G401 (cell line): Measurements from ENCODE around the gene ADGRV1. TPM values are rescaled to one million over a fixed set of nuclear protein-coding genes. Genes with fewer than 3 reads are reported as not detected.
"Not testable (repeated sequence)": the region's sequence is repeated elsewhere in the genome, so short reads cannot be mapped to it uniquely, and the experiment has no call there.

Experiments used
- DNase-seq: peaks from one replicate; pipeline ENCODE4 v3.0.0-alpha.2; 2015; ENCODE audit warnings: low spot score
- in situ Hi-C: cut with HindIII; loops from 2 replicates; pipeline ENCODE4 v1.10.0; 2016; ENCODE audit warnings: low sequenced_read_pairs, mixed read lengths
- total RNA-seq: library from RNA; depleted of rRNA; stranded (reverse); fragments of >200 nt; shearing (Covaris generic); gene quantifications from 2 replicates; pipeline ENCODE4 v1.2.3, GENCODE V29; 2014

Gene ADGRV1
- total RNA-seq, 1 experiment from 2014 or later, result not detected

GRCh38 chr5:90982576-90982975 lies 424.0 kb downstream of the ADGRV1 start:
- in situ Hi-C loops, result no loop called here
- DNase-seq, result no peak

DNA sequence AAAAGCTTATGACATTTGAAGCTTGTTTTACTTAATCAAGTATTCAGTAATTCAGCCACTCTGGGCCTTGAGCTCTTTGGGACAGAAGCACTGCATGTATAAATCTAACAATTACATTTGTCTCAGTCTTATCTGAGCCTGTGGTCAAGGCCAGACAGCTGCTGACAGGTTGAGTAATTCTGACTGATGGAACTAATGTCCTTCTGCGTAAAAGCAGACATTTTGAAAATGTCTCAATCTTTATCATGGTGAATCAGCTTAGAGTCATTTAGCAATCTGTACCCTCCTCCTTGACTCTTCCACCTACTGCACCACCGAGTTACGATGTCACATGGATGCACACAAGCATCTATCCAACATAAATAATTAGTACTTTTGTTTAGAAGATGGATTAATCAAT lies 424.6 kb downstream of the ADGRV1 start:
- no peak for DNase-seq
- in situ Hi-C loops, result no loop called here

DNA sequence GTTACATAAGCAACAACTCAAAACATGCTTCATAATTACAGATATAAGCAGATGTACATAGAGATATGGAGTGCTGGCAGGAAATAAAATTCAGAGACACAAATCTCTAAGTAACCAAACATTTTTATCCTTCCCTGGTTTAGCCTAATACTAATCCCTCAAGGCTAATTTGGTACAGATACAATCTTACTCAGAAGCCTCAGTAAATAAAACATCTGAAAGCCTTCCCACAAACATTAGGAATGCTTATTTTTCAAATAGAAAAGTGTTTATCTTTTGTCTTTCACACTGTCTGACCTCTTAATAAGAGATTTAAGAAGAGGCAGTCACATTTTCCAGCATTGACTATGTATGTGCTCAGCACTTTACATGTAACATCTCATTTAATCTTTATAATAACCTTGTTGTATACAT lies 425.1 kb downstream of the ADGRV1 start:
- in situ Hi-C loops, result no loop called here
- no peak for DNase-seq

DNA sequence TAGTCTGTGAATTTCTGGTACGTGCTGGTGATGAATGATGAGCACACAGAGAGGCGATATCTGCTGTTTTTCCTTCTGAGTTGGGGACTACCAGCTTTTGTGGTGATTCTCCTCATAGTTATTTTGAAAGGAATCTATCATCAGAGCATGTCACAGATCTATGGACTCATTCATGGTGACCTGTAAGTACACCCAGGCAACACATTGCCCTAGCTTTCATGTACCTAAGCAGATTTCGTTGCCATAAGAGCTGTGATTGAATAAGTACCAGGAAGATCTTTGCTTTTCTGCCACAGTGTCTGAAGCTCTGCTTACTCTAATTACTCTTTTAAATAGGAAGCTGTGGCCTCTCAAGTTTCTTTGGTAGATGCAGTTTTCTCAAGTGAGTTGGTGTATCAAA lies 426.7 kb downstream of the ADGRV1 start:
- in situ Hi-C loops, result no loop called here
- DNase-seq, result no peak

- in situ Hi-C loops, result no loop called here
- DNase-seq, result no peak
Measured at GRCh38 chr5:90987726-90988125, 429.1 kb downstream of the ADGRV1 start.

GRCh38 chr5:90991201-90991600 lies 432.6 kb downstream of the ADGRV1 start:
- in situ Hi-C loops, result no loop called here
- no peak for DNase-seq

DNA sequence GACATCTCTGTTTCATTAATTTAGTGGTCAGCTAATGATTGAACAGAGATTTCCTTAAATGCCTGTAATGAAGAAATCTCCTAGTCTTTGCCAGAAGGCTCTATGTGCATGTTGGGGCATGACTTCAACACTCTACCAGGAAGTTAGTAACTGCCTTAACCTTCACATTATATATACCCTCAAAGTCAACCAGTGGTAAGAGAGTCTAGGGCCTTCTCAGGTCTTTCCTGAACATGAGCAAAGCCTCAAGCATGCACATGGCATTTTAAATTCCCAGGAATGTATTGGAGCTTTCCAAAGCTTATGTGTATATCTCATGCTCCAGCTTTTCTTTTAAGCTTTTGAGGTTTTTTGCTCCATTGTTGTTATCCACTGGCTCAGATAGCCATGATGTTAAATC lies 436.2 kb downstream of the ADGRV1 start:
- DNase-seq, result no peak
- in situ Hi-C loops, result no loop called here

GRCh38 chr5:90996089-90996488 lies 437.5 kb downstream of the ADGRV1 start:
- no peak for DNase-seq
- in situ Hi-C loops, result no loop called here

- DNase-seq, result no peak
- in situ Hi-C loops, result no loop called here
Measured at GRCh38 chr5:90997082-90997481, 438.5 kb downstream of the ADGRV1 start.

GRCh38 chr5:91000743-91001142 lies 442.1 kb downstream of the ADGRV1 start:
- in situ Hi-C loops, result no loop called here
- DNase-seq, result no peak

DNA sequence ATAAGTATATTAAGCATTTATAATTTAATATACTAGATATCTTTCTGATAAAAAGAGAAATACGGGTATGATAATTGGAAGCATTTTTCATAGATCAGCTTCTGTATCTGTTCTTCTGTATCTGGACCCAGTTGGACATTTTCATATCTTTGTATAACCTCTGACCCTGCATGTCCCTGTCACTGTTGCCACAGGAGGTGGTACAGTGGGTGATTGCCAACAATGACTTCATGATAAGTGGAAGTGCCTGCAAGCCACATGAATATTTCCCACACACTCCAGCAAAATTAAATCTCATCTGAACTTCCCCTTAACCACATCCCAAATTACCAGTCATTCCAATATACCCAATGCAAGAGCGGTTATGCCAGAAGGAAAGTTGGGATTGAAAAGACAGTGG lies 448.1 kb downstream of the ADGRV1 start:
- no peak for DNase-seq
- in situ Hi-C loops, result no loop called here

GRCh38 chr5:91007251-91007650 lies 448.7 kb downstream of the ADGRV1 start:
- DNase-seq, result no peak
- in situ Hi-C loops, result no loop called here

- no peak for DNase-seq
- in situ Hi-C loops, result no loop called here
Measured at GRCh38 chr5:91007780-91008402, 449.3 kb downstream of the ADGRV1 start.

- DNase-seq, result no peak
- in situ Hi-C loops, result no loop called here
Measured at GRCh38 chr5:91010090-91010489, 451.5 kb downstream of the ADGRV1 start.

DNA sequence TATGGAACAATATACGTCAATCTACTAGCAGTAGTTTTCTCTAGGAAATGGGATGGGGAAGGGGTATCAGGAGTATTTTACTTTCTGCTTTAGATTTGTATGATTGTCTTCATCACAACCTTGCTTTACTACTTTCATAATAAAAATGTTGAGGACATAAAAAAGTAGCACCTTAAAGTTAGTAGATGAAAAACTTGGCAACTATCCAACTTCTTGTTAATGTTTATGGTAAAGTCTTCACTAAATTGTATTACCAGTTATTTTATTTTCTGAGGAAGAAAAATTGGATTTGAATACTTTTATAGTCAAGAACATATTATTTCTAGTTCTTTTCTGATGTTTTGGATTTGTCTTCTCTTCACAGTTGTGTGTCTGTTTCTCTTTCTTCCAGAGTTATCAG lies 452.4 kb downstream of the ADGRV1 start:
- in situ Hi-C loops, result no loop called here
- DNase-seq, result no peak

DNA sequence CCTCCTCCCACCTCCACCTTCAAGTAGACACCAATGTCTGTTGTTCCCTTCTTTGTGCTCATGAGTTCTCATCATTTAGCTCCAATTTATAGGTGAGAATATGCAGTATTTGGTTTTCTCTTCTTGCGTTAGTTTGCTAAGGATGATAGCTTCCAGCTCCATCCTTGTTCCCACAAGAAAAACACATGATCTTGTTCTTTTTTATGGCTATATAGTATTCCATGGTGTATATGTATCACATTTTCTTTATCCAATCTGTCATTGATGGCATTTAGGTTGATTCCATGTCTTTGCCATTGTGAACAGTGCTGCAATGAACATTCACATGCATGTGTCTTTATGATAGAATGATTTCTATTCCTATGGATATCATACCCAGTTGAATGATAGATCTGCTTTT lies 454.3 kb downstream of the ADGRV1 start:
- DNase-seq, in situ Hi-C loops: not testable (repeated sequence)

DNA sequence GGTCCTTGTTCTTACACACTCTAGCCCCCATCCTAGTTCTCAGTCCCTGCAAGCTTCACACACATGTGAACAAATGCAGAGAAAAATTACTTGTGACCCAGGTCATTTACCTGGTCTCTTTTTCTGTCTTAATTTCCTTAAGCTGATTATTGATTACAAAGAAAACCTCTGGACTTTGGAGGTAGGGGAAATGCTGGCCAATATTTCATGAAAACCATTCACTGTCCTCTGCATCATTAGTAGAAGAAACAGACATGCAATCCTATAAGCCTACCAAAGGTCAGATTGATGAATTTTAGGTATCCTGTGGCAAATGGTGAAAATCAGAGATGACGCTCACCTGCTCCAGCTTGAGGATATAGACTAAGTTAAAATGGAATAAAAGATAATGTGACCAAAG lies 457.7 kb downstream of the ADGRV1 start:
- no peak for DNase-seq
- in situ Hi-C loops, result no loop called here

GRCh38 chr5:91016954-91017700 lies 458.5 kb downstream of the ADGRV1 start:
- no peak for DNase-seq
- in situ Hi-C loops, result no loop called here

GRCh38 chr5:91018200-91018599 lies 459.6 kb downstream of the ADGRV1 start:
- in situ Hi-C loops, result no loop called here
- DNase-seq, result no peak

DNA sequence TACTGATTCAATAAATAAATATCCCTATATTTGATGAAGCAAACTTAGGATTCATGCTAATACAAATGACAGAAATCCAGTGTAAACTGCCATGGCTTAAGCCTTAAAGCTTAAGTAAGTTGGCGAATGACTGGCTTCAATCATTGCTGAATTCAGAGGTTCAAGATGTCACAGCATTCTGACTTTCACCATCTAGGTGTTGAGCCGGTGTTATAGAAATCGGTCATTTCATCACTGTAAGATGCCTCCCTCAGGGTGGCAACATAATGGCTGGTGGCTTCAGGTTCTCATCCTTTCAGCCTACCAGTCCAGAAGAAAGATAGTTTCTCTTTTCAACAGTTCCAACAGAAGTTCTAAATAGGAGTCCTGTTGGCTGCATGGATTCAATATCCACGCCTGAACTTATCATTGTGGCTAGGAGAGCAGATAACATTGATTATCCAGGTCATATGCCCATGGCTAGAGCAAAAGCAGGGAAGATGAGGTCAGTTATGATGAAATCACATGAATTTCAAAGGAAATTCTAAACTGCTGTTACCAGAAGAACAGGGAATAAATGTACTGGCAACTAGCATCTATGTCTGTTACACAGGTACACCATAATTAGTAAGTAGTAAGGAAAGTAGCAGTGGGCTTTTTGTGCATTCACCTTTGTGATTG lies 460.2 kb downstream of the ADGRV1 start:
- DNase-seq, result no peak
- in situ Hi-C loops, result no loop called here
